GM18520 (cell line): ENCODE data around the gene ZNF544.
"Not testable (repeated sequence)": the region's sequence is repeated elsewhere in the genome, so short reads cannot be mapped to it uniquely, and the experiment has no call there.

Source experiments
- ATAC-seq: cut with Tn5 transposase; IDR thresholded peaks from one replicate; pipeline ENCODE4 v1.9.1; 2021; ENCODE audit not compliant: unreplicated experiment

The ZNF544 gene

GRCh38 chr19:58304748-58305064 lies 76.0 kb downstream of the ZNF544 start:
- ATAC-seq: no peak

DNA sequence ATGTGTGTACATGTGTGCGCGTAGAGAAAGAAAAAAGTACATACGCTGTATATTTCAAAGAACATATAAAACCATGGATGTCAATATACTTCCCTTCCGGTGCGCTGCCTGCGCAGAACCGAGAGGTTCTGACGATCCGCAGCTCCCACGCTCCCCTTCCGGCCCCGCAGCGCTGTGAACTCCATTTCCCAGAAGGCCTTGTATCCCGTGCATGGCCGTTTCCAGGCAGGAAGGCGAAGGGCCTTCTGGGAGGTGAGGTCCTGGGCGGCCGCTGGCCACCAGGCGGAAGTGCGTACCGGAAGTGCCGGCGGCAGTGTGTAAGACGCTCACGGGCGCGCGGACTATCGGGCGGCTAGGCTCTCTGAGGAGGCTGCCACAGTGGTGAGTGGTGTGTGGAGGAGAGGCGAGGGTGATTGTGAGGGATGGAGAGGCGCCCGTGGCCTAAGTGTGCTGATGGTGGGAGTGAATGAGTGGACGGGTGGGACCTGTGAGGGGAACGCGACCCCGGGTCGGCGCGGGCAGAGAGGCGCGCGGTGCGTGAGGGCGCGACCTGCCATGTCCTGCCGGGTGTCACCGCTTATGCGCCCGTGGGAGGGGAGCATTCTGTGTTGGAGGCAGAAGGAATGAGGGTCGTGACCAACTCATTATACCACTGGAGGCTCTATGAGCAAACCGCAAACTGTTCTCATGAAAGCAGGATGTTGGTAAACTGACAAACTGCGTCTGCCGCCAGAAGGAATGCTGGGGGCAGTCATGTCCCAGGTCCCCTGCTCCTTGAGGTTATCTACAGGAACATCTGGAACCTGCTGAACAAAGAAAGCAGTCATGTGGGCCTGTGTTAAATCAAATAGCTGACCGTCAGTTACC lies 76.6 kb downstream of the ZNF544 start, which contains the start of gene ERVK3-1:
Gene ERVK3-1, plus strand, starts transcription at position 313 of the 867 bp plus-strand sequence. CDS start 6,792 bp downstream, outside the sequence.
- ATAC-seq: peak; percentile 93

DNA sequence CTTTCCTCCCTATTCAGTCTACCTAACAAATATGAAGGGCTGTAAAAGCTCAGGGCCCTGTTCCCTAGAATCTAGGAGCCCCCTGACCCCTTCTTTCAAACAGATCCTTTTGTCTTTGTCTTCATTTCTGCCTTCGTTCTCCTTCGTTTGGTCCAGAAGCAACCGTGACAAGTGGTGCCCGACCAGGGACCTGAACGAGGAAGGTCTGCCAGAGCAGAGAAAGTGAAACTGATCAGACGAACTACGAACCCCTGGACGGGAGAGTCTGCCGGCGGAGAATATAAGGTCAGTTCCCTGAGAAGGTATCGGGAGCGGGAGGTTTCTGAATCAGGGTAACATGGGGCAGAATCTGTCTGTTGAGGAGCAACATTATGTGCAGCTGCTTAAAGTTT lies 77.2 kb downstream of the ZNF544 start:
- no peak for ATAC-seq

- ATAC-seq: no peak
These were observed 79.0 kb downstream of the ZNF544 start for GRCh38 chr19:58307736-58308135.

- ATAC-seq: not testable (repeated sequence)
These were observed 82.0 kb downstream of the ZNF544 start for GRCh38 chr19:58310685-58311084.

- ATAC-seq: no peak
These were observed 82.7 kb downstream of the ZNF544 start for GRCh38 chr19:58311345-58311865.
